ENCODE data around the gene KCNG3.

DNA sequence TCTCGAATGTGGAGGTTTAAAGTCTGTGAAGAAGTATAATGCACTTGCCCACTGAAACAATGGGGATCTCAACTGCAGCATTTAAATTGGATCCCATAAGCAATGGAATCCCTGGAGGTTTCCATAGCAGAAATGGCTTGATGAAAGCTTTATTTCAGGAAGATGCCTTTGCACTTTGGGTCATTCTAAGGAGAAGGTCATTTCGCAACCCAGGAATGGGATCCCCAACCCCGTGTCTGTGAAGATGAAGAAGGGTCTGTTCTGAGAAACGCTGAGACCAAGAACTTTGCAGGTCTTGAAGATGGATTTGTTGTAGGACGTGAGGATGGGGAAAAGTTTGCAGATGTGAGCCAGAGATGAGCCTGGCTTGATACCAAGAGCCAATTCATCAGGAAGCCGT is 1.8 kb upstream of the KCNG3 start:
- TF ChIP-seq, protein P1, sequence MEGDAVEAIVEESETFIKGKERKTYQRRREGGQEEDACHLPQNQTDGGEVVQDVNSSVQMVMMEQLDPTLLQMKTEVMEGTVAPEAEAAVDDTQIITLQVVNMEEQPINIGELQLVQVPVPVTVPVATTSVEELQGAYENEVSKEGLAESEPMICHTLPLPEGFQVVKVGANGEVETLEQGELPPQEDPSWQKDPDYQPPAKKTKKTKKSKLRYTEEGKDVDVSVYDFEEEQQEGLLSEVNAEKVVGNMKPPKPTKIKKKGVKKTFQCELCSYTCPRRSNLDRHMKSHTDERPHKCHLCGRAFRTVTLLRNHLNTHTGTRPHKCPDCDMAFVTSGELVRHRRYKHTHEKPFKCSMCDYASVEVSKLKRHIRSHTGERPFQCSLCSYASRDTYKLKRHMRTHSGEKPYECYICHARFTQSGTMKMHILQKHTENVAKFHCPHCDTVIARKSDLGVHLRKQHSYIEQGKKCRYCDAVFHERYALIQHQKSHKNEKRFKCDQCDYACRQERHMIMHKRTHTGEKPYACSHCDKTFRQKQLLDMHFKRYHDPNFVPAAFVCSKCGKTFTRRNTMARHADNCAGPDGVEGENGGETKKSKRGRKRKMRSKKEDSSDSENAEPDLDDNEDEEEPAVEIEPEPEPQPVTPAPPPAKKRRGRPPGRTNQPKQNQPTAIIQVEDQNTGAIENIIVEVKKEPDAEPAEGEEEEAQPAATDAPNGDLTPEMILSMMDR (conservative IDR thresholded peaks at IDR 0.05): no peak
- TF ChIP-seq ZFX (IDR thresholded peaks at IDR 0.05): no peak
